MG63 (cell line): ENCODE data around the gene SORT1. TPM values are rescaled to one million over a fixed set of nuclear protein-coding genes. Genes with fewer than 3 reads are reported as not detected.
"Not testable (repeated sequence)": the region's sequence is repeated elsewhere in the genome, so short reads cannot be mapped to it uniquely, and the experiment has no call there.

Experiments used
- DNase-seq: peaks from one replicate; pipeline ENCODE4 v3.0.0-alpha.2; 2020
- H3K27me3 ChIP-seq: fragments of 250-450 bp; sonication (Bioruptor Pico); 2 replicates; pipeline ENCODE4 v1.5.1; 2020; ENCODE audit warnings: mild to moderate bottlenecking, moderate library complexity
- H3K36me3 ChIP-seq: fragments of 250-450 bp; sonication (Bioruptor Pico); 2 replicates; pipeline ENCODE4 v1.5.1; 2020; ENCODE audit warnings: mild to moderate bottlenecking, moderate library complexity
- H3K4me3 ChIP-seq: fragments of 250-450 bp; sonication (Bioruptor Pico); 2 replicates; pipeline ENCODE4 v1.5.1; 2020; ENCODE audit warnings: mild to moderate bottlenecking, moderate library complexity
- H3K9me3 ChIP-seq: fragments of 250-450 bp; sonication (Bioruptor Pico); 2 replicates; pipeline ENCODE4 v1.5.1; 2020; ENCODE audit warnings: mild to moderate bottlenecking, moderate library complexity
- total RNA-seq: library from RNA; depleted of rRNA; stranded (reverse); fragments of >200 nt; shearing (Covaris generic); gene quantifications from 2 replicates; pipeline ENCODE4 v1.2.3, GENCODE V29; 2014; ENCODE audit warnings: low replicate concordance; rRNA removed

Gene SORT1
- total RNA-seq = 0.07 and 0.46 TPM in 2 replicates

- peak; percentile 76 for DNase-seq
- H3K4me3 ChIP-seq = peak within 1 kb of the TSS; percentile 39
- H3K36me3 ChIP-seq = peaks cover 27% of the 10 kb centered on the region
- H3K9me3 ChIP-seq = no peaks in the 10 kb centered on the region
- H3K27me3 ChIP-seq = peaks cover 5% of the 10 kb centered on the region; the same call in 1 of the 2 replicates
Observed at GRCh38 chr1:109397581-109398342, at the start of gene SORT1. TSS of gene SORT1 (minus strand) at chr1:109397918. CDS start at chr1:109397892, 26 bp downstream.

GRCh38 chr1:109445949-109446695, 48.4 kb upstream of the SORT1 start:
- not testable (repeated sequence) for H3K4me3 ChIP-seq, DNase-seq, H3K9me3 ChIP-seq, H3K36me3 ChIP-seq
- H3K27me3 ChIP-seq = peaks cover 79% of the 10 kb centered on the region

GRCh38 chr1:109444346-109444745, 46.6 kb upstream of the SORT1 start:
- Histone ChIP-seq H3K27me3 (peaks cover 66% of the 10 kb centered on the region), H3K36me3 (no peaks in the 10 kb centered on the region), H3K4me3 (no peak overlapping the region), H3K9me3 (peaks cover 6% of the 10 kb centered on the region; the same call in 1 of the 2 replicates)
- DNase-seq = no peak

- no peak overlapping the region for H3K4me3 ChIP-seq
Observed at GRCh38 chr1:109443476-109443875, 45.8 kb upstream of the SORT1 start.

GRCh38 chr1:109441069-109441468, 43.4 kb upstream of the SORT1 start:
- H3K9me3 ChIP-seq = 0 out of 2 replicates have a peak, but pooled peaks cover 3% of the 10 kb centered on the region
- DNase-seq = no peak
- H3K4me3 ChIP-seq = no peak overlapping the region
- H3K27me3 ChIP-seq = peaks cover 41% of the 10 kb centered on the region
- no peaks in the 10 kb centered on the region for H3K36me3 ChIP-seq

More at GRCh38 chr1:109443476-109443875, 45.8 kb upstream of the SORT1 start:
- peaks cover 58% of the 10 kb centered on the region for H3K27me3 ChIP-seq
- DNase-seq = no peak
- no peaks in the 10 kb centered on the region for H3K36me3 ChIP-seq
- 0 out of 2 replicates have a peak, but pooled peaks cover 3% of the 10 kb centered on the region for H3K9me3 ChIP-seq

- Histone ChIP-seq H3K9me3 (0 out of 2 replicates have a peak, but pooled peaks cover 3% of the 10 kb centered on the region), H3K36me3 (no peaks in the 10 kb centered on the region), H3K27me3 (peaks cover 22% of the 10 kb centered on the region), H3K4me3 (no peak overlapping the region)
- peak; percentile 80 for DNase-seq
Observed at GRCh38 chr1:109438798-109439297, 41.1 kb upstream of the SORT1 start.

- Histone ChIP-seq H3K27me3 (no peaks in the 10 kb centered on the region), H3K4me3 (no peak overlapping the region), H3K9me3 (no peaks in the 10 kb centered on the region), H3K36me3 (no peaks in the 10 kb centered on the region)
- no peak for DNase-seq
Observed at GRCh38 chr1:109434484-109434883, 36.8 kb upstream of the SORT1 start.

- Histone ChIP-seq H3K9me3 (no peaks in the 10 kb centered on the region), H3K27me3 (no peaks in the 10 kb centered on the region), H3K4me3 (no peak overlapping the region), H3K36me3 (no peaks in the 10 kb centered on the region)
- no peak for DNase-seq
Observed at GRCh38 chr1:109433322-109433721, 35.6 kb upstream of the SORT1 start.

GRCh38 chr1:109432336-109432735, 34.6 kb upstream of the SORT1 start:
- Histone ChIP-seq H3K36me3 (no peaks in the 10 kb centered on the region), H3K4me3 (no peak overlapping the region), H3K27me3 (no peaks in the 10 kb centered on the region), H3K9me3 (no peaks in the 10 kb centered on the region)
- no peak for DNase-seq

GRCh38 chr1:109427171-109427467, 29.4 kb upstream of the SORT1 start:
- Histone ChIP-seq H3K9me3 (no peaks in the 10 kb centered on the region), H3K36me3 (peaks cover 29% of the 10 kb centered on the region), H3K27me3 (no peaks in the 10 kb centered on the region), H3K4me3 (peak overlapping the region; percentile 72)
- DNase-seq = no peak

GRCh38 chr1:109426281-109427170, 28.8 kb upstream of the SORT1 start, which contains the start of gene PSMA5:
TSS of gene PSMA5 (minus strand) at chr1:109426448. CDS start at chr1:109426330, 118 bp downstream.
- Histone ChIP-seq H3K27me3 (no peaks in the 10 kb centered on the region), H3K36me3 (peaks cover 35% of the 10 kb centered on the region), H3K9me3 (no peaks in the 10 kb centered on the region), H3K4me3 (peak within 1 kb of the TSS; percentile 72)
- DNase-seq = peak; percentile 100

- peak; percentile 84 for DNase-seq
- Histone ChIP-seq H3K4me3 (peak overlapping the region; percentile 72), H3K36me3 (peaks cover 42% of the 10 kb centered on the region), H3K27me3 (no peaks in the 10 kb centered on the region), H3K9me3 (no peaks in the 10 kb centered on the region)
Observed at GRCh38 chr1:109425391-109426280, 27.9 kb upstream of the SORT1 start.

- H3K4me3 ChIP-seq = no peak overlapping the region
- DNase-seq = no peak
Observed at GRCh38 chr1:109423498-109423897, 25.8 kb upstream of the SORT1 start.

GRCh38 chr1:109412551-109412950, 14.8 kb upstream of the SORT1 start:
- Histone ChIP-seq H3K9me3 (no peaks in the 10 kb centered on the region), H3K4me3 (no peak overlapping the region), H3K36me3 (peaks cover 100% of the 10 kb centered on the region), H3K27me3 (no peaks in the 10 kb centered on the region)
- DNase-seq = no peak

More at GRCh38 chr1:109423498-109423897, 25.8 kb upstream of the SORT1 start:
- peaks cover 62% of the 10 kb centered on the region for H3K36me3 ChIP-seq
- no peaks in the 10 kb centered on the region for H3K27me3 ChIP-seq
- H3K9me3 ChIP-seq = no peaks in the 10 kb centered on the region

- H3K36me3 ChIP-seq = peaks cover 88% of the 10 kb centered on the region
- no peak overlapping the region for H3K4me3 ChIP-seq
- no peaks in the 10 kb centered on the region for H3K9me3 ChIP-seq
- no peak for DNase-seq
- H3K27me3 ChIP-seq = no peaks in the 10 kb centered on the region
Observed at GRCh38 chr1:109404838-109405237, 7.1 kb upstream of the SORT1 start.
